ENCODE data around the gene RNF11. TPM values are rescaled to one million over a fixed set of nuclear protein-coding genes. Genes with fewer than 3 reads are reported as not detected.

RNF11 gene
- total and polyA plus RNA-seq, 2 of the 8 experiments (the other 6 are each of a cell fraction or from before 2014, with no cell fraction given), result 49.6 to 54.2 TPM

GRCh38 chr1:51216631-51217030 is 19.4 kb upstream of the RNF11 start:
- Histone ChIP-seq H3K4me2 (ENCODE audit: insufficient read depth in 1 of 2, low read depth in 2 of 2, low read length in 2 of 2) (no peak overlapping the region), H4K91ac (replicated peaks; ENCODE audit: insufficient read length, low read length) (no peak overlapping the region), H3K79me2 (ENCODE audit: control insufficient read depth in 1 of 2, insufficient read depth in 2 of 2, low read length in 2 of 2) (no peaks in the 10 kb centered on the region), H4K8ac (ENCODE audit: extremely low read depth, insufficient read depth, low read length) (no peak overlapping the region), H2AFZ (ENCODE audit: low read length) (no peak overlapping the region), H3K4ac (replicated peaks; ENCODE audit: insufficient read length, low read depth, low read length) (no peak overlapping the region), H3K36me3 (ENCODE audit: control insufficient read depth in 2 of 4, insufficient read depth in 4 of 4, low read length in 3 of 4) (no peaks in the 10 kb centered on the region), H3K4me1 (replicated peaks in 1 of 4; ENCODE audit: control insufficient read depth in 3 of 4, insufficient read depth in 4 of 4, low read length in 3 of 4) (no peaks in the 10 kb centered on the region), H3K9ac (replicated peaks in 1 of 4; ENCODE audit: extremely low read depth in 1 of 4, low read depth in 3 of 4, low read length in 3 of 4) (no peak overlapping the region), H3K27me3 (replicated peaks in 1 of 4; ENCODE audit: control insufficient read depth in 3 of 4, extremely low read depth in 1 of 4, insufficient read depth in 3 of 4, low read length in 3 of 4) (no peaks in the 10 kb centered on the region), H2BK12ac (ENCODE audit: low read depth, low read length) (no peak overlapping the region), H3K79me1 (ENCODE audit: low read depth, low read length) (no peaks in the 10 kb centered on the region), H2BK5ac (ENCODE audit: low read depth, low read length) (no peak overlapping the region), H4K5ac (ENCODE audit: insufficient read length, low read depth, low read length) (no peak overlapping the region), H2BK15ac (ENCODE audit: low read length) (no peak overlapping the region), H2AK5ac (ENCODE audit: low read depth, low read length) (no peak overlapping the region), H3K9me3 (ENCODE audit: insufficient read depth in 2 of 2, low read depth in 1 of 2, low read length in 1 of 2) (no peaks in the 10 kb centered on the region), H3K23me2 (ENCODE audit: low read depth, low read length) (no peaks in the 10 kb centered on the region), H3K18ac (ENCODE audit: extremely low read depth, low read length) (no peak overlapping the region), H2BK20ac (ENCODE audit: low read length) (no peak overlapping the region), H3K4me3 (ENCODE audit: extremely low read depth in 1 of 4, insufficient read depth in 2 of 4, low read depth in 3 of 4, low read length in 4 of 4) (no peak overlapping the region), H3K23ac (ENCODE audit: insufficient read length) (no peak overlapping the region), H2BK120ac (replicated peaks; ENCODE audit: low read depth, low read length) (no peak overlapping the region), H3K27ac (ENCODE audit: low read depth, low read length) (no peak overlapping the region), H3K14ac (ENCODE audit: insufficient read length) (no peak overlapping the region), H3K56ac (replicated peaks; ENCODE audit: insufficient read length, low read depth, low read length) (no peak overlapping the region), H4K20me1 (replicated peaks in 1 of 2; ENCODE audit: control insufficient read depth in 1 of 2, insufficient read depth in 2 of 2, low read length in 2 of 2) (no peaks in the 10 kb centered on the region)
- TF ChIP-seq MAX (IDR thresholded peaks at IDR 0.05), result no peak
- TF ChIP-seq TEAD4 (IDR thresholded peaks at IDR 0.05; ENCODE audit: low read depth, low read length), result no peak
- TF ChIP-seq E2F6 (IDR thresholded peaks at IDR 0.05), result no peak
- TF ChIP-seq CBX8 (IDR thresholded peaks at IDR 0.05; ENCODE audit: borderline replicate concordance, low read depth, low read length), result no peak
- no peak for TF ChIP-seq SRF (IDR thresholded peaks at IDR 0.05; ENCODE audit: low read depth, low read length)
- no peak for TF ChIP-seq CREB1 (IDR thresholded peaks at IDR 0.05)
- TF ChIP-seq EZH2 (IDR thresholded peaks at IDR 0.05; ENCODE audit: low read depth, low read length, severe bottlenecking), result no peak
- no peak for TF ChIP-seq PHF8 (conservative IDR thresholded peaks at IDR 0.05; ENCODE audit: low read depth, low read length)
- no peak for TF ChIP-seq ZNF274 (IDR thresholded peaks at IDR 0.05; ENCODE audit: borderline replicate concordance, extremely low read depth, low read length)
- TF ChIP-seq CTBP2 (IDR thresholded peaks at IDR 0.05; ENCODE audit: borderline replicate concordance, insufficient read depth, insufficient read length, low read length), result no peak
- TF ChIP-seq SIRT6 (IDR thresholded peaks at IDR 0.05; ENCODE audit: low read length), result no peak
- no peak for TF ChIP-seq RNF2 (IDR thresholded peaks at IDR 0.05; ENCODE audit: borderline replicate concordance, low read depth, low read length, missing control alignments, poor library complexity, severe bottlenecking)
- FAIRE-seq (no peak), DNase-seq (ENCODE audit: low read depth in 1 of 2, low spot score in 2 of 2) (no peak)
- WGBS, 2 experiments (ENCODE audit: extremely low coverage in 1 of 2, insufficient coverage in 1 of 2, insufficient read length in 1 of 2, insufficient replicate concordance in 2 of 2, low coverage in 1 of 2, low lambda C conversion rate in 2 of 2, missing lambda C conversion rate in 1 of 2), result 95% methylated on average over 3 of the region's 4 CpGs; no CpG with 5 or more reads in 1 of the 2 experiments
- ChIA-PET CTCF (ENCODE audit: partially characterized antibody) (interaction anchor here (0.6 to 0.9 kb wide), 4 partner anchors 13 to 80 kb away, joined by 3 to 5 read pairs (median 4); no protein-coding TSS in a partner anchor), POLR2A (ENCODE audit: partially characterized antibody) (interaction anchor here (0.6 to 1.0 kb wide), 2 partner anchors 22 to 38 kb away, joined by 3 read pairs; no protein-coding TSS in a partner anchor)
